Endothelial cell of umbilical vein (primary cell): Measurements from ENCODE around the gene MLLT1. TPM values are rescaled to one million over a fixed set of nuclear protein-coding genes. Genes with fewer than 3 reads are reported as not detected.
A peak's percentile ranks its signal among the peaks of the same experiment; 100 is the strongest.

Experiments
- BruUV-seq: library from RNA; stranded (reverse); fragments of 400-500 nt; replicated peaks from 2 replicates; lab custom pipeline; 2021; lab: Mats Ljungman, UMichigan
- CTCF ChIA-PET: fragments of 300-600, 350-600 bp; sonication (Branson Sonifier 250); formaldehyde crosslinking; loops from one replicate; lab custom pipeline; 2021; ENCODE audit warnings: antibody characterized with exemption, inconsistent platforms; lab: Charles Lee
- POLR2A ChIA-PET: fragments of 300-600, 350-600 bp; sonication (Branson Sonifier 250); formaldehyde crosslinking; loops from one replicate; lab custom pipeline; 2021; ENCODE audit warnings: antibody characterized with exemption, inconsistent platforms; lab: Charles Lee
- DNase-seq: peaks from one replicate; pipeline ENCODE4 v3.0.0-alpha.2; 2011; ENCODE audit warnings: low read depth, low spot score
- FAIRE-seq: peaks from 2 replicates; lab custom pipeline; 2011; peaks lifted over from hg19 to GRCh38; lab: Jason Lieb, UNC
- H2AFZ ChIP-seq: 2 replicates; pipeline ENCODE4 v1.6.0; 2012; ENCODE audit warnings: low read depth, low read length, control low read depth, inconsistent platforms
- H3K27ac ChIP-seq: 2 replicates; pipeline ENCODE4 v1.5.1; 2011; ENCODE audit warnings: low read depth, mild to moderate bottlenecking, control low read depth, low read length, moderate library complexity; ENCODE audit not compliant: insufficient read depth
- H3K27me3 ChIP-seq, 2 experiments: 2 replicates each; pipeline versions ENCODE4 v1.6.0 to v1.6.1; 2011; ENCODE audit warnings: low read length in 2 of 2, mixed read lengths in 1 of 2; ENCODE audit not compliant: control insufficient read depth in 2 of 2, insufficient read depth in 2 of 2
- H3K36me3 ChIP-seq, 2 experiments: 2 replicates in 1 of 2; 3 replicates in 1 of 2; pipeline ENCODE4 v1.5.1; 2011; ENCODE audit warnings: low read length in 2 of 2, mild to moderate bottlenecking in 1 of 2, moderate library complexity in 1 of 2; ENCODE audit not compliant: control insufficient read depth in 2 of 2, insufficient read depth in 2 of 2; ENCODE audit errors: extremely low read depth in 1 of 2
- H3K4me1 ChIP-seq: 3 replicates; pipeline ENCODE4 v1.5.1; 2011; ENCODE audit warnings: mild to moderate bottlenecking, low read length; ENCODE audit not compliant: control insufficient read depth, insufficient read depth; ENCODE audit errors: extremely low read depth
- H3K4me2 ChIP-seq: 2 replicates; pipeline ENCODE4 v1.6.1; 2011; ENCODE audit warnings: low read length, control low read depth, mixed read lengths; ENCODE audit not compliant: insufficient read depth
- H3K4me3 ChIP-seq, 3 experiments: fragments of 200-600 bp in 1 of 3; sonication (generic), shearing (Covaris generic) in 1 of 3; replicated peaks in 1 of 3; 2 replicates each; pipeline ENCODE4 v1.5.1; 2011 to 2016; ENCODE audit warnings: control low read depth in 3 of 3, low read length in 3 of 3, mild to moderate bottlenecking in 2 of 3, inconsistent platforms in 1 of 3, low read depth in 1 of 3, moderate library complexity in 1 of 3; ENCODE audit not compliant: insufficient read depth in 1 of 3
- H3K79me2 ChIP-seq: 2 replicates; pipeline ENCODE4 v1.6.0; 2012; ENCODE audit warnings: low read length, inconsistent platforms; ENCODE audit not compliant: control insufficient read depth, insufficient read depth
- H3K9ac ChIP-seq: replicated peaks from 2 replicates; pipeline ENCODE3; 2011; ENCODE audit warnings: low read length, control low read depth; ENCODE audit not compliant: insufficient read depth; ENCODE audit errors: extremely low read depth
- H3K9me1 ChIP-seq: replicated peaks from 3 replicates; pipeline ENCODE4 v1.6.0; 2011; ENCODE audit warnings: mild to moderate bottlenecking, low read length; ENCODE audit not compliant: control insufficient read depth, insufficient read depth; ENCODE audit errors: extremely low read depth
- H3K9me3 ChIP-seq: replicated peaks from 2 replicates; pipeline ENCODE4 v1.5.1; 2012; ENCODE audit warnings: low read length, inconsistent platforms; ENCODE audit not compliant: control insufficient read depth, insufficient read depth
- H4K20me1 ChIP-seq: replicated peaks from 2 replicates; pipeline ENCODE3; 2011; ENCODE audit warnings: mild to moderate bottlenecking, low read length; ENCODE audit not compliant: control insufficient read depth, insufficient read depth; ENCODE audit errors: extremely low read depth
- EZH2 ChIP-seq: IDR thresholded peaks from 2 replicates; pipeline ENCODE4 v1.6.1; 2012; ENCODE audit warnings: borderline replicate concordance, low read depth, mild to moderate bottlenecking, moderate library complexity, low read length, inconsistent platforms; ENCODE audit not compliant: severe bottlenecking
- GATA2 ChIP-seq: IDR thresholded peaks from 2 replicates; pipeline ENCODE4 v1.7.0; 2011; ENCODE audit warnings: low read depth, mild to moderate bottlenecking, moderate library complexity, mixed read lengths, low read length; ENCODE audit not compliant: insufficient read length, insufficient read depth
- JUN ChIP-seq: IDR thresholded peaks from 2 replicates; pipeline ENCODE4 v1.6.1; 2011; ENCODE audit warnings: borderline replicate concordance, low read depth; ENCODE audit not compliant: insufficient read length, insufficient read depth
- MAX ChIP-seq: IDR thresholded peaks from 2 replicates; pipeline ENCODE4 v1.6.1; 2011; ENCODE audit not compliant: insufficient read depth, insufficient read length
- MYC ChIP-seq: IDR thresholded peaks from one replicate; pipeline ENCODE4 v1.6.1; 2011; ENCODE audit warnings: mild to moderate bottlenecking, low read depth, low read length
- POLR2A ChIP-seq: IDR thresholded peaks from 2 replicates; pipeline ENCODE4 v1.6.1; 2012; ENCODE audit warnings: low read depth, mild to moderate bottlenecking, control low read depth, low read length
- POLR2AphosphoS5 ChIP-seq: IDR thresholded peaks from 2 replicates; pipeline ENCODE4 v1.6.1; 2012; ENCODE audit warnings: low read depth, mild to moderate bottlenecking, control low read depth, low read length, moderate library complexity; ENCODE audit not compliant: insufficient read depth
- dilution Hi-C: fragments of 300-500 bp; cut with MboI; formaldehyde crosslinking; loops from one replicate; pipeline ENCODE4 v1.15.0; 2019; ENCODE audit warnings: low sequenced_read_pairs; ENCODE audit not compliant: extremely low pct_ligation_motif_present
- intact Hi-C: fragments of 100-400 bp; cut with micrococcal nuclease; formaldehyde crosslinking; loops from one replicate; pipeline ENCODE4 v1.10.0; 2022
- polyA plus RNA-seq, 4 experiments: library from polyadenylated mRNA; depleted of rRNA in 3 of 4; stranded (reverse) in 3 of 4; unstranded in 1 of 4; fragments of >200 nt; gene quantifications; 2 replicates each; pipeline versions ENCODE4 v1.2.1 to v1.2.3, GENCODE V29; 2011 to 2012; ENCODE audit warnings: missing spikeins in 1 of 4
- total RNA-seq: library from RNA; stranded (reverse); gene quantifications from 2 replicates; pipeline ENCODE4 v1.2.3, GENCODE V29; 2021

MLLT1 gene
- total and polyA plus RNA-seq, 2 donors (not counting 3 experiments of a cell fraction or from before 2014, with no cell fraction given) = 43.9 to 84.8 TPM

GRCh38 chr19:6220385-6221191 lies 59.2 kb downstream of the MLLT1 start:
- Histone ChIP-seq H3K36me3 (peaks cover 3 to 37% of the 10 kb centered on the region in 2 experiments), H3K9me3 (no peaks in the 10 kb centered on the region), H2AFZ (no peak overlapping the region), H3K27me3 (no peaks in the 10 kb centered on the region), H3K79me2 (peaks cover 6% of the 10 kb centered on the region), H3K9me1 (no peaks in the 10 kb centered on the region), H3K4me3 (no peak overlapping the region), H3K27ac (peak overlapping the region; percentile 81), H4K20me1 (no peaks in the 10 kb centered on the region), H3K4me1 (peaks cover 22% of the 10 kb centered on the region), H3K4me2 (no peak overlapping the region), H3K9ac (peak overlapping the region; percentile 17)
- POLR2A ChIA-PET = no interaction called here
- FAIRE-seq (no peak), DNase-seq (no peak)
- dilution Hi-C loops (loop anchor here (10.0 kb wide), 1 partner anchor 54 kb away; the partner anchor contains the start of gene MLLT1), intact Hi-C loops (no loop called here)
- BruUV-seq = no TSS peak
- CTCF ChIA-PET = interaction anchor here (0.6 to 3.7 kb wide), 6 partner anchors 17 to 94 kb away, joined by 5 to 199 read pairs (median 24); no protein-coding TSS in a partner anchor
- TF ChIP-seq POLR2A (no peak), MYC (no peak), JUN (no peak), EZH2 (no peak), MAX (no peak), POLR2AphosphoS5 (no peak), GATA2 (no peak)
